K562 (cell line): ENCODE measurements around the gene MTF1. TPM values are rescaled to one million over a fixed set of nuclear protein-coding genes. Genes with fewer than 3 reads are reported as not detected.

Experiments
- CBX1 ChIP-seq: sonication (generic); IDR thresholded peaks from 2 replicates; pipeline ENCODE4 v1.6.1; 2016; ENCODE audit warnings: antibody characterized with exemption, low read depth, mild to moderate bottlenecking
- DNMT1 ChIP-seq: fragments of 450-650 bp; IDR thresholded peaks from 2 replicates; pipeline ENCODE4 v1.6.1; 2016; ENCODE audit warnings: antibody characterized with exemption, mild to moderate bottlenecking
- ESRRA ChIP-seq: fragments of 450-650 bp; IDR thresholded peaks from 2 replicates; pipeline ENCODE4 v1.6.1; 2014; ENCODE audit warnings: low read depth, mild to moderate bottlenecking, moderate library complexity, borderline replicate concordance
- GABPB1 ChIP-seq: sonication (generic); formaldehyde crosslinking; IDR thresholded peaks from 2 replicates; pipeline ENCODE4 v1.8.0; 2022; ENCODE audit warnings: mild to moderate bottlenecking, missing genetic modification reagents
- GATA2 ChIP-seq: sonication (generic); formaldehyde crosslinking; IDR thresholded peaks from 2 replicates; pipeline ENCODE4 v1.4.0; 2020; ENCODE audit warnings: mild to moderate bottlenecking, missing genetic modification reagents
- GTF2E2 ChIP-seq: fragments of 200-800 bp; sonication (Bioruptor generic); IDR thresholded peaks from 2 replicates; pipeline ENCODE4 v1.6.1; 2016; ENCODE audit warnings: missing genetic modification characterization, missing compliant biosample characterization
- IFI16 ChIP-seq: fragments of 250-450 bp; sonication (Bioruptor Pico); IDR thresholded peaks from 2 replicates; pipeline ENCODE4 v2.1.2; 2022; ENCODE audit warnings: mild to moderate bottlenecking, inconsistent platforms
- IRF2 ChIP-seq: sonication (generic); formaldehyde crosslinking; IDR thresholded peaks from 2 replicates; pipeline ENCODE4 v1.8.1; 2022; ENCODE audit warnings: mild to moderate bottlenecking, missing genetic modification reagents
- MXD1 ChIP-seq: fragments of 250-450 bp; sonication (Bioruptor Pico); IDR thresholded peaks from 2 replicates; pipeline ENCODE4 v1.8.0; 2021; ENCODE audit warnings: borderline replicate concordance, mild to moderate bottlenecking, moderate library complexity; ENCODE audit not compliant: poor library complexity, severe bottlenecking
- PHTF2 ChIP-seq: fragments of 250-450 bp; sonication (Bioruptor Pico); IDR thresholded peaks from 2 replicates; pipeline ENCODE4 v1.5.0; 2021; ENCODE audit warnings: mild to moderate bottlenecking
- RBM34 ChIP-seq: fragments of 200-400 bp; formaldehyde crosslinking; IDR thresholded peaks from 2 replicates; pipeline ENCODE4 v1.6.1; 2018; ENCODE audit warnings: low read length, borderline replicate concordance; ENCODE audit not compliant: insufficient read depth
- TFAP4 ChIP-seq: sonication (generic); formaldehyde crosslinking; IDR thresholded peaks from 2 replicates; pipeline ENCODE4 v1.8.0; 2022; ENCODE audit warnings: missing genetic modification reagents, mild to moderate bottlenecking, moderate library complexity, borderline replicate concordance
- U2AF1 ChIP-seq: fragments of 200-400 bp; formaldehyde crosslinking; optimal IDR thresholded peaks from 2 replicates; pipeline ENCODE3; 2017; ENCODE audit warnings: mild to moderate bottlenecking, low read depth, low read length, moderate library complexity
- ZBTB26 ChIP-seq: fragments of 450-650 bp; formaldehyde crosslinking; IDR thresholded peaks from 2 replicates; pipeline ENCODE4 v1.4.0; 2022; ENCODE audit warnings: missing genetic modification characterization
- ZBTB9 ChIP-seq: fragments of 450-650 bp; formaldehyde crosslinking; IDR thresholded peaks from 2 replicates; pipeline ENCODE4 v1.4.0; 2020; ENCODE audit warnings: mild to moderate bottlenecking, moderate library complexity
- ZMIZ1 ChIP-seq, 2 experiments: fragments of 150-350 bp in 1 of 2; IDR thresholded peaks; 2 replicates each; pipeline ENCODE4 v1.6.1; 2012 to 2016; ENCODE audit warnings: low read depth in 2 of 2, low read length in 2 of 2, mild to moderate bottlenecking in 1 of 2, moderate library complexity in 1 of 2
- ZNF589 ChIP-seq: fragments of 200-800 bp; sonication (Bioruptor generic); IDR thresholded peaks from 2 replicates; pipeline ENCODE4 v1.6.1; 2016; ENCODE audit warnings: low read depth, missing genetic modification characterization, missing compliant biosample characterization
- ZNF740 ChIP-seq, 3 experiments: fragments of 200-800 bp in 1 of 3; sonication (Bioruptor generic) in 1 of 3; sonication (generic) in 1 of 3; formaldehyde crosslinking in 1 of 3; IDR thresholded peaks; 2 replicates each; pipeline versions ENCODE4 v1.6.1 to v1.8.0; 2016 to 2022; ENCODE audit warnings: mild to moderate bottlenecking in 2 of 3, missing compliant biosample characterization in 2 of 3, missing genetic modification characterization in 2 of 3, missing genetic modification reagents in 1 of 3
- ZNF77 ChIP-seq: fragments of 250-450 bp; sonication (Bioruptor Pico); IDR thresholded peaks from 2 replicates; pipeline ENCODE4 v1.5.0; 2020
- ZNF780A ChIP-seq: fragments of 250-450 bp; sonication (Bioruptor Pico); IDR thresholded peaks from 2 replicates; pipeline ENCODE4 v1.5.0; 2021; ENCODE audit warnings: mild to moderate bottlenecking
- polyA plus RNA-seq, 8 experiments: library from polyadenylated mRNA; depleted of rRNA in 4 of 8; stranded (reverse) in 5 of 8; unstranded in 3 of 8; fragments of >200 nt; fragmentation: Nextera tagmentation in 2 of 8; fragmentation: Illumina TruSeq in 1 of 8; extraction: Ambion mirVana in 2 of 8; extraction: Trizol in 1 of 8; gene quantifications; 2 replicates each; pipeline versions ENCODE4 v1.2.1 to v1.2.3, GENCODE V29; 2011 to 2014; ENCODE audit warnings: inconsistent platforms in 1 of 8, missing spikeins in 1 of 8
- total RNA-seq, 7 experiments: library from RNA; depleted of rRNA in 6 of 7; stranded (reverse); fragments of >200 nt in 6 of 7; fragmentation: Illumina TruSeq in 2 of 7; extraction: Trizol in 2 of 7; gene quantifications; 2 replicates each; pipeline versions ENCODE4 v1.2.1 to v1.2.3, GENCODE V29; 2011 to 2021; ENCODE audit warnings: low replicate concordance in 1 of 7

Gene MTF1
- total and polyA plus RNA-seq, 9 of the 15 experiments (the other 6 are each of a cell fraction or from before 2014, with no cell fraction given): 1.1 to 12.2 (median 4.3) TPM

- TF ChIP-seq ZBTB9 (CRISPR knock-in tag): no peak
- TF ChIP-seq ZNF780A (CRISPR knock-in tag): no peak
- TF ChIP-seq IFI16 (CRISPR knock-in tag): no peak
- TF ChIP-seq DNMT1: no peak
- TF ChIP-seq MXD1 (CRISPR knock-in tag): no peak
- TF ChIP-seq IRF2: no peak
- peak; percentile 34; the same call in 1 of the 2 replicates for TF ChIP-seq GATA2 (CRISPR knock-in tag)
- no peak for TF ChIP-seq ZMIZ1 (IDR thresholded peaks at IDR 0.05; ENCODE audit: low read depth in 2 of 2, low read length in 2 of 2)
- TF ChIP-seq U2AF1: no peak
- no peak for TF ChIP-seq ZNF77 (CRISPR knock-in tag)
- TF ChIP-seq ZNF740 (CRISPR knock-in tag; IDR thresholded peaks at IDR 0.05): no peak
- TF ChIP-seq ZNF740 (tag; IDR thresholded peaks at IDR 0.05): no peak
- peak; percentile 66; the same call in 1 of the 2 replicates for TF ChIP-seq TFAP4 (CRISPR knock-in tag)
- no peak for TF ChIP-seq GABPB1 (CRISPR knock-in tag)
- no peak for TF ChIP-seq ZBTB26 (CRISPR knock-in tag)
- TF ChIP-seq CBX1: no peak
- TF ChIP-seq ZNF589 (CRISPR knock-in tag): no peak
- TF ChIP-seq PHTF2: no peak
- no peak for TF ChIP-seq RBM34
- TF ChIP-seq ESRRA: no peak
- no peak for TF ChIP-seq GTF2E2 (tag)
Measured at GRCh38 chr1:37807220-37807554, 52.2 kb downstream of the MTF1 start (continued).
